Right lobe of liver (tissue), 4 donors: Measurements from ENCODE around the gene TMEM201.

Experiments
- POLR2A ChIP-seq: fragments of 450-650 bp; IDR thresholded peaks from one replicate; pipeline ENCODE4 v1.6.1; 2017; ENCODE audit warnings: antibody characterized with exemption, mild to moderate bottlenecking
- TF ChIP-seq, protein P1 (sequence below), 4 donors: fragments of 200-600 bp in 3 of 4; fragments of 450-650 bp in 1 of 4; IDR thresholded peaks; one replicate each; pipeline versions ENCODE4 v1.5.1 to v1.8.0; 2016 to 2022; ENCODE audit warnings: antibody characterized with exemption in 4 of 4, mild to moderate bottlenecking in 2 of 4
- donor health status: DM: no; HTN: no; CAD: no.
- donor health status: DM: no; HTN: no; CAD: no.
- donor health status: DM: no; HTN: yes; CAD: no.

DNA sequence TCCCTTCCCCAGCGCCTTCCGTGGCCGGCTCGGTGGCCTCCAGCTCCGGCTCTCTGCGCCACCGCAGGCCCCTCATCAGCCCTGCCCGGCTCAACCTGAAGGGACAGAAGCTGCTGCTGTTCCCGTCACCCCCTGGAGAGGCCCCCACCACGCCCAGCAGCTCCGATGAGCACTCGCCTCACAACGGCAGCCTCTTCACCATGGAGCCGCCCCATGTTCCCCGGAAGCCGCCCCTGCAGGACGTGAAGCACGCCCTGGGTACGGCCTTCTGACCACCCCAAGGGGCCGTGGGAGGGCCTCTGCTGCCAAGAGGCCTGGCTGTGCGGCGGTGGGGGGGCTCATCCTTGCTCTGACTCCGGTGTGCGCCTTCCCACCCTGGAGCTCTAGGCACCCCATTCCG lies 21.8 kb downstream of the TMEM201 start:
- TF ChIP-seq, protein P1, sequence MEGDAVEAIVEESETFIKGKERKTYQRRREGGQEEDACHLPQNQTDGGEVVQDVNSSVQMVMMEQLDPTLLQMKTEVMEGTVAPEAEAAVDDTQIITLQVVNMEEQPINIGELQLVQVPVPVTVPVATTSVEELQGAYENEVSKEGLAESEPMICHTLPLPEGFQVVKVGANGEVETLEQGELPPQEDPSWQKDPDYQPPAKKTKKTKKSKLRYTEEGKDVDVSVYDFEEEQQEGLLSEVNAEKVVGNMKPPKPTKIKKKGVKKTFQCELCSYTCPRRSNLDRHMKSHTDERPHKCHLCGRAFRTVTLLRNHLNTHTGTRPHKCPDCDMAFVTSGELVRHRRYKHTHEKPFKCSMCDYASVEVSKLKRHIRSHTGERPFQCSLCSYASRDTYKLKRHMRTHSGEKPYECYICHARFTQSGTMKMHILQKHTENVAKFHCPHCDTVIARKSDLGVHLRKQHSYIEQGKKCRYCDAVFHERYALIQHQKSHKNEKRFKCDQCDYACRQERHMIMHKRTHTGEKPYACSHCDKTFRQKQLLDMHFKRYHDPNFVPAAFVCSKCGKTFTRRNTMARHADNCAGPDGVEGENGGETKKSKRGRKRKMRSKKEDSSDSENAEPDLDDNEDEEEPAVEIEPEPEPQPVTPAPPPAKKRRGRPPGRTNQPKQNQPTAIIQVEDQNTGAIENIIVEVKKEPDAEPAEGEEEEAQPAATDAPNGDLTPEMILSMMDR (IDR thresholded peaks at IDR 0.05) = no peak
- TF ChIP-seq POLR2A = no peak
